Activated CD8-positive, alpha-beta memory T cell treated with anti-CD3 and anti-CD28 coated beads, Interleukin-2, amount 10 ng/mL, durations not matched to agents 7 days and 5 days (primary cell): ENCODE results near the gene JUN. TPM values are rescaled to one million over a fixed set of nuclear protein-coding genes. Genes with fewer than 3 reads are reported as not detected.
A peak's percentile ranks its signal among the peaks of the same experiment; 100 is the strongest.

Source experiments
- ATAC-seq: fragments of 150-1000 bp; cut with Tn5 transposase; one replicate; pipeline ENCODE4 v1.10.0; 2021; ENCODE audit warnings: moderate library complexity
- CTCF ChIA-PET: fragments of 350-600 bp; sonication (Branson Sonifier 250); formaldehyde crosslinking; loops from one replicate; lab custom pipeline; 2021; ENCODE audit warnings: antibody characterized with exemption; lab: Charles Lee
- DNase-seq: peaks from one replicate; pipeline ENCODE4 v3.0.0-alpha.2; 2020
- H3K27ac Mint-ChIP-seq: one replicate; pipeline ENCODE4 v1.8.0; 2021; ENCODE audit warnings: mild to moderate bottlenecking, mixed read lengths
- H3K27me3 Mint-ChIP-seq: one replicate; pipeline ENCODE4 v1.8.0; 2021; ENCODE audit warnings: mixed read lengths
- H3K36me3 Mint-ChIP-seq: one replicate; pipeline ENCODE4 v1.8.0; 2021; ENCODE audit warnings: mild to moderate bottlenecking, mixed read lengths
- H3K4me1 Mint-ChIP-seq: one replicate; pipeline ENCODE4 v1.8.0; 2021; ENCODE audit warnings: mixed read lengths
- H3K4me3 Mint-ChIP-seq: one replicate; pipeline ENCODE4 v1.8.0; 2021; ENCODE audit warnings: mild to moderate bottlenecking, moderate library complexity, mixed read lengths
- H3K9me3 Mint-ChIP-seq: one replicate; pipeline ENCODE4 v1.8.0; 2022; ENCODE audit warnings: low read depth, mixed read lengths
- total RNA-seq, 2 experiments: library from RNA; stranded (reverse); gene quantifications; one replicate each; pipeline ENCODE4 v1.2.3, GENCODE V29; 2021

The JUN gene
- 100 to 1,000 TPM in 1 of 2 experiments, 10 to 100 TPM in 1; 50.5 to 129 TPM for total RNA-seq

GRCh38 chr1:58783993-58784757 is at the start of gene JUN:
JUN (minus strand) TSS chr1:58784047; CDS start chr1:58783070, 977 bp downstream.
- Mint-ChIP-seq H3K36me3 (peaks cover 25% of the 10 kb centered on the region), H3K4me3 (peak within 1 kb of the TSS; percentile 86), H3K9me3 (no peaks in the 10 kb centered on the region), H3K27ac (peak within 1 kb of the TSS; percentile 94), H3K4me1 (peaks cover 14% of the 10 kb centered on the region), H3K27me3 (peaks cover 4% of the 10 kb centered on the region)
- CTCF ChIA-PET, result interaction anchor here (0.9 to 5.5 kb wide), 10 partner anchors 15 to 914 kb away, joined by 3 to 39 read pairs (median 4); partner anchors contain the start of gene FGGY
- DNase-seq, result peak; percentile 99
- peak; percentile 73 for ATAC-seq

GRCh38 chr1:58833166-58833565 is 49.3 kb upstream of the JUN start:
- Mint-ChIP-seq H3K27ac (no peak overlapping the region), H3K4me3 (no peak overlapping the region), H3K4me1 (no peaks in the 10 kb centered on the region), H3K9me3 (peaks cover 3% of the 10 kb centered on the region), H3K36me3 (peaks cover 5% of the 10 kb centered on the region), H3K27me3 (no peaks in the 10 kb centered on the region)
- ATAC-seq (no peak), DNase-seq (no peak)
- CTCF ChIA-PET, result no interaction called here

- CTCF ChIA-PET, result no interaction called here
- Mint-ChIP-seq H3K9me3 (peaks cover 14% of the 10 kb centered on the region), H3K27me3 (no peaks in the 10 kb centered on the region), H3K4me1 (no peaks in the 10 kb centered on the region), H3K4me3 (no peak overlapping the region), H3K36me3 (peaks cover 20% of the 10 kb centered on the region), H3K27ac (no peak overlapping the region)
- no peak for DNase-seq
- no peak for ATAC-seq
Observed at GRCh38 chr1:58830291-58830690, 46.4 kb upstream of the JUN start.

GRCh38 chr1:58829866-58830265 is 46.0 kb upstream of the JUN start:
- Mint-ChIP-seq H3K27me3 (no peaks in the 10 kb centered on the region), H3K27ac (no peak overlapping the region), H3K36me3 (peaks cover 20% of the 10 kb centered on the region), H3K4me1 (no peaks in the 10 kb centered on the region), H3K4me3 (no peak overlapping the region), H3K9me3 (peaks cover 14% of the 10 kb centered on the region)
- CTCF ChIA-PET, result no interaction called here
- ATAC-seq (no peak), DNase-seq (no peak)

- peaks cover 14% of the 10 kb centered on the region for H3K9me3 Mint-ChIP-seq
- DNase-seq (no peak), ATAC-seq (no peak)
- no peaks in the 10 kb centered on the region for H3K4me1 Mint-ChIP-seq
- H3K27me3 Mint-ChIP-seq, result peaks cover 4% of the 10 kb centered on the region
- no peak overlapping the region for H3K4me3 Mint-ChIP-seq
- peaks cover 20% of the 10 kb centered on the region for H3K36me3 Mint-ChIP-seq
- CTCF ChIA-PET, result no interaction called here
- H3K27ac Mint-ChIP-seq, result no peak overlapping the region
Observed at GRCh38 chr1:58827298-58827697, 43.5 kb upstream of the JUN start.

- H3K36me3 Mint-ChIP-seq, result peaks cover 20% of the 10 kb centered on the region
- peaks cover 14% of the 10 kb centered on the region for H3K9me3 Mint-ChIP-seq
- H3K27me3 Mint-ChIP-seq, result peaks cover 7% of the 10 kb centered on the region
- no peaks in the 10 kb centered on the region for H3K4me1 Mint-ChIP-seq
- CTCF ChIA-PET, result no interaction called here
- no peak for DNase-seq
- H3K4me3 Mint-ChIP-seq, result no peak overlapping the region
- H3K27ac Mint-ChIP-seq, result no peak overlapping the region
- no peak for ATAC-seq
Observed at GRCh38 chr1:58824753-58825389, 41.0 kb upstream of the JUN start.

- no peak overlapping the region for H3K4me3 Mint-ChIP-seq
- peaks cover 17% of the 10 kb centered on the region for H3K36me3 Mint-ChIP-seq
- peaks cover 14% of the 10 kb centered on the region for H3K9me3 Mint-ChIP-seq
- H3K27ac Mint-ChIP-seq, result no peak overlapping the region
- ATAC-seq (no peak), DNase-seq (no peak)
- H3K27me3 Mint-ChIP-seq, result peaks cover 13% of the 10 kb centered on the region
- CTCF ChIA-PET, result no interaction called here
- H3K4me1 Mint-ChIP-seq, result no peaks in the 10 kb centered on the region
Observed at GRCh38 chr1:58823481-58824010, 39.7 kb upstream of the JUN start.

GRCh38 chr1:58821309-58821708 is 37.5 kb upstream of the JUN start:
- H3K4me1 Mint-ChIP-seq, result peaks cover 7% of the 10 kb centered on the region
- no peak for DNase-seq

GRCh38 chr1:58818976-58819375 is 35.1 kb upstream of the JUN start:
- ATAC-seq, result no peak
- DNase-seq, result no peak
- no peaks in the 10 kb centered on the region for H3K9me3 Mint-ChIP-seq
- H3K27me3 Mint-ChIP-seq, result peaks cover 14% of the 10 kb centered on the region
- peaks cover 3% of the 10 kb centered on the region for H3K36me3 Mint-ChIP-seq
- peaks cover 22% of the 10 kb centered on the region for H3K4me1 Mint-ChIP-seq
- CTCF ChIA-PET, result no interaction called here
- no peak overlapping the region for H3K4me3 Mint-ChIP-seq
- no peak overlapping the region for H3K27ac Mint-ChIP-seq

More at GRCh38 chr1:58821309-58821708, 37.5 kb upstream of the JUN start:
- H3K36me3 Mint-ChIP-seq, result peaks cover 5% of the 10 kb centered on the region
- CTCF ChIA-PET, result no interaction called here
- no peak overlapping the region for H3K4me3 Mint-ChIP-seq
- peaks cover 2% of the 10 kb centered on the region for H3K9me3 Mint-ChIP-seq
- no peak overlapping the region for H3K27ac Mint-ChIP-seq
- ATAC-seq, result no peak
- H3K27me3 Mint-ChIP-seq, result peaks cover 14% of the 10 kb centered on the region

- peaks cover 14% of the 10 kb centered on the region for H3K27me3 Mint-ChIP-seq
- CTCF ChIA-PET, result no interaction called here
- H3K4me1 Mint-ChIP-seq, result peaks cover 31% of the 10 kb centered on the region
- H3K4me3 Mint-ChIP-seq, result no peak overlapping the region
- H3K36me3 Mint-ChIP-seq, result peaks cover 3% of the 10 kb centered on the region
- H3K27ac Mint-ChIP-seq, result no peak overlapping the region
- no peaks in the 10 kb centered on the region for H3K9me3 Mint-ChIP-seq
- no peak for DNase-seq
- ATAC-seq, result no peak
Observed at GRCh38 chr1:58818075-58818474, 34.2 kb upstream of the JUN start.

- Mint-ChIP-seq H3K36me3 (peaks cover 3% of the 10 kb centered on the region), H3K27ac (peak overlapping the region; percentile 81), H3K4me1 (peaks cover 40% of the 10 kb centered on the region), H3K27me3 (peaks cover 10% of the 10 kb centered on the region), H3K4me3 (peak overlapping the region; percentile 74), H3K9me3 (no peaks in the 10 kb centered on the region)
- ATAC-seq (no peak), DNase-seq (no peak)
- CTCF ChIA-PET, result interaction anchor here (1.1 to 2.1 kb wide), 3 partner anchors 35 to 124 kb away, joined by 3 to 9 read pairs (median 4); no protein-coding TSS in a partner anchor
Observed at GRCh38 chr1:58816747-58817221, 32.9 kb upstream of the JUN start.

GRCh38 chr1:58816072-58816746 is 32.4 kb upstream of the JUN start:
- peak; percentile 92 for ATAC-seq
- H3K36me3 Mint-ChIP-seq, result peaks cover 3% of the 10 kb centered on the region
- peak overlapping the region; percentile 81 for H3K27ac Mint-ChIP-seq
- peaks cover 40% of the 10 kb centered on the region for H3K4me1 Mint-ChIP-seq
- H3K9me3 Mint-ChIP-seq, result no peaks in the 10 kb centered on the region
- DNase-seq, result peak; percentile 95
- H3K4me3 Mint-ChIP-seq, result peak overlapping the region; percentile 74
- CTCF ChIA-PET, result interaction anchor here (0.9 to 2.1 kb wide), 4 partner anchors 27 to 124 kb away, joined by 3 to 9 read pairs (median 4); no protein-coding TSS in a partner anchor
- peaks cover 10% of the 10 kb centered on the region for H3K27me3 Mint-ChIP-seq

- peaks cover 10% of the 10 kb centered on the region for H3K27me3 Mint-ChIP-seq
- peaks cover 3% of the 10 kb centered on the region for H3K36me3 Mint-ChIP-seq
- CTCF ChIA-PET, result interaction anchor here (0.9 to 2.1 kb wide), 3 partner anchors 27 to 87 kb away, joined by 3 to 9 read pairs (median 3); no protein-coding TSS in a partner anchor
- no peaks in the 10 kb centered on the region for H3K9me3 Mint-ChIP-seq
- ATAC-seq (peak; percentile 17), DNase-seq (no peak)
- peak overlapping the region; percentile 81 for H3K27ac Mint-ChIP-seq
- peaks cover 40% of the 10 kb centered on the region for H3K4me1 Mint-ChIP-seq
- peak overlapping the region; percentile 74 for H3K4me3 Mint-ChIP-seq
Observed at GRCh38 chr1:58815686-58816071, 31.8 kb upstream of the JUN start.
